ENCODE measurements around the gene SMCO1. TPM values are rescaled to one million over a fixed set of nuclear protein-coding genes. Genes with fewer than 3 reads are reported as not detected.
"Not testable (repeated sequence)": the region's sequence is repeated elsewhere in the genome, so short reads cannot be mapped to it uniquely, and the experiment has no call there.

The SMCO1 gene
- total RNA-seq, 6 experiments from 2014 or later, result not detected

GRCh38 chr3:196513697-196514349 lies 1.3 kb downstream of the SMCO1 start:
- Mint-ChIP-seq H3K36me3 (ENCODE audit: low read depth) (no peaks in the 10 kb centered on the region), H3K9me3 (no peaks in the 10 kb centered on the region), H3K4me3 (peak overlapping the region; percentile 3), H3K27ac (peak overlapping the region; percentile 6), H3K4me1 (ENCODE audit: low read depth) (peaks cover 17% of the 10 kb centered on the region), H3K27me3 (ENCODE audit: insufficient read depth) (no peaks in the 10 kb centered on the region; the same call in 1 of the 2 replicates)
- TF ChIP-seq, protein P1, sequence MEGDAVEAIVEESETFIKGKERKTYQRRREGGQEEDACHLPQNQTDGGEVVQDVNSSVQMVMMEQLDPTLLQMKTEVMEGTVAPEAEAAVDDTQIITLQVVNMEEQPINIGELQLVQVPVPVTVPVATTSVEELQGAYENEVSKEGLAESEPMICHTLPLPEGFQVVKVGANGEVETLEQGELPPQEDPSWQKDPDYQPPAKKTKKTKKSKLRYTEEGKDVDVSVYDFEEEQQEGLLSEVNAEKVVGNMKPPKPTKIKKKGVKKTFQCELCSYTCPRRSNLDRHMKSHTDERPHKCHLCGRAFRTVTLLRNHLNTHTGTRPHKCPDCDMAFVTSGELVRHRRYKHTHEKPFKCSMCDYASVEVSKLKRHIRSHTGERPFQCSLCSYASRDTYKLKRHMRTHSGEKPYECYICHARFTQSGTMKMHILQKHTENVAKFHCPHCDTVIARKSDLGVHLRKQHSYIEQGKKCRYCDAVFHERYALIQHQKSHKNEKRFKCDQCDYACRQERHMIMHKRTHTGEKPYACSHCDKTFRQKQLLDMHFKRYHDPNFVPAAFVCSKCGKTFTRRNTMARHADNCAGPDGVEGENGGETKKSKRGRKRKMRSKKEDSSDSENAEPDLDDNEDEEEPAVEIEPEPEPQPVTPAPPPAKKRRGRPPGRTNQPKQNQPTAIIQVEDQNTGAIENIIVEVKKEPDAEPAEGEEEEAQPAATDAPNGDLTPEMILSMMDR (IDR thresholded peaks at IDR 0.05), result no peak
- DNase-seq, result peak; percentile 31

DNA sequence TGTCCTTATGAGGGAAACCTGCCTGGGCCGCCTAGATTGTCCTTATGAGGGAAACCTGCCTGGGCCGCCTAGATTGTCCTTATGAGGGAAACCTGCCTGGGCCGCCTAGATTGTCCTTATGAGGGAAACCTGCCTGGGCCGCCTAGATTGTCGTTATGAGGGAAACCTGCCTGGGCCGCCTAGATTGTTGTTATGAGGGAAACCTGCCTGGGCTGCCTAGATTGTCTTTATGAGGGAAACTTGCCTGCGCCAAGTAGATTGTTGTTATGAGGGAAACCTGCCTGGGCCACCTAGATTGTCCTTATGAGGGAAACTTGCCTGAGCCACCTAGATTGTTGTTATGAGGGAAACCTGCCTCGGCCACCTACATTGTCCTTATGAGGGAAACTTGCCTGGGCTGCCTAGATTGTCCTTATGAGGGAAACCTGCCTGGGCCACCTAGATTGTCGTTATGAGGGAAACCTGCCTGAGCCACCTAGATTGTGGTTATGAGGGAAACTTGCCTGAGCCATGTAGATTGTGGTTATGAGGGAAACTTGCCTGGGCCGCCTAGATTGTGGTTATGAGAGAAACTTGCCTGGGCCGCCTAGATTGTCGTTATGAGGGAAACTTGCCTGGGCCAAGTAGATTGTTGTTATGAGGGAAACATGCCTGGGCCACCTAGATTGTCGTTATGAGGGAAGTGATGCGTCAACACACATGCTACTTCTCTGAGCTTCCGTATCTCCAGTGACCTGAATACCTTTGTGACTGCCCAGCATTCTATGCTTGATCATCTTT lies 3.3 kb downstream of the SMCO1 start:
- H3K27me3 Mint-ChIP-seq (ENCODE audit: insufficient read depth); H3K36me3 Mint-ChIP-seq (ENCODE audit: low read depth); H3K4me3 Mint-ChIP-seq; H3K9me3 Mint-ChIP-seq; H3K27ac Mint-ChIP-seq; DNase-seq: not testable (repeated sequence)
- peaks cover 17% of the 10 kb centered on the region for H3K4me1 Mint-ChIP-seq (ENCODE audit: low read depth)

DNA sequence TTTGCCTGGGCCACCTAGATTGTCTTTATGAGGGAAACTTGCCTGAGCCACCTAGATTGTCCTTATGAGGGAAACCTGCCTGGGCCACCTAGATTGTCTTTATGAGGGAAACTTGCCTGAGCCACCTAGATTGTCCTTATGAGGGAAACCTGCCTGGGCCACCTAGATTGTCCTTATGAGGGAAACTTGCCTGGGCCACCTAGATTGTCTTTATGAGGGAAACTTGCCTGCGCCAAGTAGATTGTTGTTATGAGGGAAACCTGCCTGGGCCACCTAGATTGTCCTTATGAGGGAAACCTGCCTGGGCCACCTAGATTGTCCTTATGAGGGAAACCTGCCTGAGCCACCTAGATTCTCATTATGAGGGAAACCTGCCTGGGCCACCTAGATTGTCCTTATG lies 4.0 kb downstream of the SMCO1 start:
- not testable (repeated sequence) for DNase-seq; H3K4me3 Mint-ChIP-seq; H3K27me3 Mint-ChIP-seq (ENCODE audit: insufficient read depth); H3K36me3 Mint-ChIP-seq (ENCODE audit: low read depth); H3K9me3 Mint-ChIP-seq; H3K27ac Mint-ChIP-seq
- H3K4me1 Mint-ChIP-seq (ENCODE audit: low read depth), result peaks cover 17% of the 10 kb centered on the region

- TF ChIP-seq, protein P1 (IDR thresholded peaks at IDR 0.05), result no peak
- Mint-ChIP-seq H3K27me3 (ENCODE audit: insufficient read depth) (peaks cover 4% of the 10 kb centered on the region), H3K4me1 (ENCODE audit: low read depth) (peaks cover 8% of the 10 kb centered on the region; the same call in 1 of the 2 replicates), H3K4me3 (no peak overlapping the region), H3K9me3 (peaks cover 4% of the 10 kb centered on the region; the same call in 1 of the 2 replicates), H3K36me3 (ENCODE audit: low read depth) (peaks cover 11% of the 10 kb centered on the region; the same call in 1 of the 2 replicates), H3K27ac (no peak overlapping the region)
- no peak for DNase-seq
These were observed 8.5 kb downstream of the SMCO1 start for GRCh38 chr3:196506687-196507086.

DNA sequence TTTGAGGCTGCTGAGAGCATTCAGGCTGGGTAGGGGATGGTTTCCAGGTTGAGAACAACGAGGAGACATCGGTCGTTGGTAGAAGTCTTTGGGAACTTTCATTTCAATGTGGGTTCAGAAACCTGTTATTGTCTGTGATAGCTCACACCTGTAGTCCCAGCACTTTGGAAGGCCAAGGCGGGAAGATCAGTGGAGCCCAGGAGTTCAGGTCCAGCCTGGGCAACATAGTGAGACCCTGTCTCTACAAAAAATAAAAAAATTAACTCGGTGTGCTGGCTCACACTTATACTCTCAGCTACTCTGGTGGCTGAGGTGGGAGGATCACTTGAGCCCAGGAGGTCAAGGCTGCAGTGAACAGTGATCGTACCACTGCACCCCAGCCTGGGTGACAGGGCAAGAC lies 10.6 kb downstream of the SMCO1 start:
- Mint-ChIP-seq H3K27me3 (ENCODE audit: insufficient read depth) (peaks cover 4% of the 10 kb centered on the region), H3K27ac (peak overlapping the region; percentile 42; the same call in 1 of the 2 replicates), H3K4me1 (ENCODE audit: low read depth) (peaks cover 19% of the 10 kb centered on the region), H3K9me3 (peaks cover 4% of the 10 kb centered on the region; the same call in 1 of the 2 replicates), H3K4me3 (peak overlapping the region; percentile 99; the same call in 1 of the 2 replicates), H3K36me3 (ENCODE audit: low read depth) (peaks cover 27% of the 10 kb centered on the region)
- no peak for DNase-seq
- TF ChIP-seq, protein P1 (IDR thresholded peaks at IDR 0.05), result no peak

- not testable (repeated sequence) for H3K9me3 Mint-ChIP-seq; DNase-seq; H3K27me3 Mint-ChIP-seq (ENCODE audit: insufficient read depth)
- H3K27ac Mint-ChIP-seq, result peak overlapping the region; percentile 99
- H3K36me3 Mint-ChIP-seq (ENCODE audit: low read depth), result peaks cover 31% of the 10 kb centered on the region
- H3K4me3 Mint-ChIP-seq, result peak overlapping the region; percentile 99
- H3K4me1 Mint-ChIP-seq (ENCODE audit: low read depth), result peaks cover 24% of the 10 kb centered on the region
These were observed 11.1 kb downstream of the SMCO1 start for GRCh38 chr3:196504077-196504398.

All from HFFc6 (cell line).